Ishikawa (cell line): ENCODE data around the gene ADGRG1.

Experiments
- CEBPB ChIP-seq: IDR thresholded peaks from 2 replicates; pipeline ENCODE4 v1.6.1; 2012
- CREB1 ChIP-seq: IDR thresholded peaks from 2 replicates; pipeline ENCODE4 v1.6.1; 2012; ENCODE audit warnings: low read depth
- EGR1 ChIP-seq: IDR thresholded peaks from 2 replicates; pipeline ENCODE4 v1.6.1; 2012
- EP300 ChIP-seq: IDR thresholded peaks from 2 replicates; pipeline ENCODE4 v1.6.1; 2012; ENCODE audit warnings: borderline replicate concordance
- FOXM1 ChIP-seq: IDR thresholded peaks from 2 replicates; pipeline ENCODE4 v1.6.1; 2012; ENCODE audit warnings: low read depth, borderline replicate concordance
- MAX ChIP-seq: IDR thresholded peaks from 2 replicates; pipeline ENCODE4 v1.6.1; 2012
- NFIC ChIP-seq: IDR thresholded peaks from 2 replicates; pipeline ENCODE4 v1.6.1; 2012
- RAD21 ChIP-seq: IDR thresholded peaks from 2 replicates; pipeline ENCODE4 v1.6.1; 2012; ENCODE audit warnings: low read depth
- REST ChIP-seq: IDR thresholded peaks from 2 replicates; pipeline ENCODE4 v1.6.1; 2012; ENCODE audit warnings: low read depth, mild to moderate bottlenecking
- TAF1 ChIP-seq: IDR thresholded peaks from 2 replicates; pipeline ENCODE4 v1.6.1; 2012; ENCODE audit warnings: low read depth, mild to moderate bottlenecking
- TCF12 ChIP-seq: IDR thresholded peaks from 2 replicates; pipeline ENCODE4 v1.6.1; 2012; ENCODE audit warnings: low read depth
- TEAD4 ChIP-seq: IDR thresholded peaks from 2 replicates; pipeline ENCODE4 v1.6.1; 2012
- YY1 ChIP-seq: IDR thresholded peaks from 2 replicates; pipeline ENCODE4 v1.6.1; 2012; ENCODE audit warnings: low read depth
- ZBTB7A ChIP-seq: IDR thresholded peaks from 2 replicates; pipeline ENCODE4 v1.6.1; 2012; ENCODE audit warnings: low read depth
- TF ChIP-seq, protein P1 (sequence below): IDR thresholded peaks from 2 replicates; pipeline ENCODE4 v1.6.1; 2012

The ADGRG1 gene

DNA sequence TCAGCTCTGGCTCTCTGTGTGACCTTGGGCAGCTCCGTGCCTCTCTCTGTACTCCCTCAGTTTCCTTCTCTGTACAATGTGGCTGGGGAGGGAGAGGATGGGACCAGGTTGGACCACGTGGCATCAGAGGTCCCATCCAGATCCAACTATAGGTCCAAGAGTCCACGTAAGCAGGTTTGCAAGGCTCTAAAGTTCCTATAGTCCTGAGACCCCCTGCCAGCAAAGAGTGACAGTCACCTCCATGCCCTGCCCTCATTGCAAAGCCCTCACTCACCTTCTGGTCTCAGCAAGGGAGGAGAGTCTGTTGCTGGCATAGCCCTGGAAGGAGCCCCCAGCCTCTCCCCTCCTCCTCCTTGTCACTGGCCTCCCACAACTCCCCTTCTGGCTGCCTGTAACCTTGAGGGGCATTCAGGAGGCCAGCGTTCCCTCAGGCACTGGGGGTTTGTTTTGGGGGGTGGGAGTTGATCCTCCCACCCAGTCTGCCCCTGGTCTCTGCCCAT, 60.1 kb downstream of the ADGRG1 start:
- TF ChIP-seq TCF12 = no peak

DNA sequence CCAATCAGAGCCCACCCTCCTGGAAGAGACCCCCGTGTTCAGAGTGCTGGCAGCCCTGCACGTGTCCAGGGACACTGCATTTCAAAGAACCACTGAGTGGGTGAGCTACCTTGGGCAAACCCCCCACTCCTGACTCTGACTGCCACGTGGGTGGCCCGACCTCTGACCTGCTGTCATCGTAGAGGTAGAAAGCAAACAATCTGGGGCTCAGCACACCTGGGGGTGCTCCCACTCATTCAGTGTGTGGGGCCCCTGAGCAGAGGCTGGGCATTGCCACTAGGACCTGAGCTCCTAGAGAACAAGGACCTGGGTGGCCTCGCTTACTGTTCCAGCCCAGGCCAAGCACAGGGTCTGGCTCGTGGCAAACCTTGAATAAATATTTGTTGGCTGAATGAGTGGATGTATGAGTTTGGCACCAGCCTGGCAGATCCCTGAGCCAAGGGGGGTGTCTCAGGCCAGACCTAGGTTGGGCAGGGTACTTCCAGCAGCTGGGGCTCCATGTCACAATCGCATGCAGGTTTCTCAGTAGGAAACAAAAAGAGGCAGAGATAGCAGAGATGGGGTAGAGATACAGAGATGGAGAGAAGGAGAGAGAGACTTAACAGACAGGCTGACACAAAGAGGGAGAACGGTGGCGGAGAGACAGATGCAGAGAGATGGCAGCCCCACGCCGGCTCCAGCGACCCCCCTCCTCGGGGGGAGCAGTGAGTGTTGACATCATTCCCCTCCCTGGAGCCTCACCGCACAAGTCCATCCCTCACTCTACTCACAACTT, 60.7 kb downstream of the ADGRG1 start:
- TF ChIP-seq RAD21 (no peak), TEAD4 (no peak), CEBPB (no peak), ZBTB7A (no peak), EGR1 (no peak), MAX (no peak), REST (no peak), TAF1 (no peak)

DNA sequence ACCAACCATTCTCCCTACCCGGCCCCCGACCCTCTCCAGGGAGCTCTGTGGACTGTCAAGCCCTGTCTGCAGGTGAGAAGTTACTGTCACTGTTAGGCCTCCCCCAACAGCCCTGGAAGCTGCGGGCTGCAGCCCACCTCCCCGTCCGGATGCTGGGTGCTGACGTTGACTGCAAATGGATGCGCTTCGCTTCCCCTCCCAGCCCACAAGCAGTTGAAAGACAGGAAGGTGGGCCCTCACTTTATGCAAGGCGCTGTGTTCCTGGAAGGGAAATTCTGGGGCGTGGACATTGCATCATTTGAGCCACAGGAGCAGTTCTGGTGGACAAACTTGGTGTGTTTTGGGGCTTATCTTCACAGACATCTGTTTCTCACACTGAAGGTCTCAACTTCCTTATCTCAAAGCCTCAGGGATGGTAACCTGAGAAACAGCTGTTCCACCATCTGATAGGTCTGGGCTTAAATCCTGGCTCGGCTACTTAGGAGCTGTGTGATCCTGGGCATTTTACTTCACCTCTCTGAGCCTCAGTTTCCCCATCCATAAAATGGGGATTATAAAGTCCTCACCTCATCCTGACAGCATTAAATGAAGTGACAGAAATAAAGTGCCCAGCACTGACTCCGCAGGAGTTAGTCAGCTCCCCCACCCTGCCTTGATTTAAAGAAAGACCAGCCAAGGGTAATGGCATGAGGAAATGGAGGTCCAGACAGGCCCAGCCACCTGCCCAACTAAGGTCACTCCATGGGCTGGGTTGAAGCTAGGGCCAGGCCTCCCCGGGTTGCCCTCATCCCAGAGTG, 61.5 kb downstream of the ADGRG1 start:
- TF ChIP-seq NFIC = no peak
- no peak for TF ChIP-seq EGR1
- TF ChIP-seq TEAD4 = no peak
- TF ChIP-seq YY1 = no peak
- no peak for TF ChIP-seq TAF1
- TF ChIP-seq, protein P1, sequence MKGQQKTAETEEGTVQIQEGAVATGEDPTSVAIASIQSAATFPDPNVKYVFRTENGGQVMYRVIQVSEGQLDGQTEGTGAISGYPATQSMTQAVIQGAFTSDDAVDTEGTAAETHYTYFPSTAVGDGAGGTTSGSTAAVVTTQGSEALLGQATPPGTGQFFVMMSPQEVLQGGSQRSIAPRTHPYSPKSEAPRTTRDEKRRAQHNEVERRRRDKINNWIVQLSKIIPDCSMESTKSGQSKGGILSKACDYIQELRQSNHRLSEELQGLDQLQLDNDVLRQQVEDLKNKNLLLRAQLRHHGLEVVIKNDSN = no peak
- TF ChIP-seq EP300 = no peak
- TF ChIP-seq RAD21 = no peak
- no peak for TF ChIP-seq CEBPB
- TF ChIP-seq REST = no peak
- no peak for TF ChIP-seq CREB1
- no peak for TF ChIP-seq ZBTB7A
- no peak for TF ChIP-seq MAX
- no peak for TF ChIP-seq TCF12
- TF ChIP-seq FOXM1 = no peak

DNA sequence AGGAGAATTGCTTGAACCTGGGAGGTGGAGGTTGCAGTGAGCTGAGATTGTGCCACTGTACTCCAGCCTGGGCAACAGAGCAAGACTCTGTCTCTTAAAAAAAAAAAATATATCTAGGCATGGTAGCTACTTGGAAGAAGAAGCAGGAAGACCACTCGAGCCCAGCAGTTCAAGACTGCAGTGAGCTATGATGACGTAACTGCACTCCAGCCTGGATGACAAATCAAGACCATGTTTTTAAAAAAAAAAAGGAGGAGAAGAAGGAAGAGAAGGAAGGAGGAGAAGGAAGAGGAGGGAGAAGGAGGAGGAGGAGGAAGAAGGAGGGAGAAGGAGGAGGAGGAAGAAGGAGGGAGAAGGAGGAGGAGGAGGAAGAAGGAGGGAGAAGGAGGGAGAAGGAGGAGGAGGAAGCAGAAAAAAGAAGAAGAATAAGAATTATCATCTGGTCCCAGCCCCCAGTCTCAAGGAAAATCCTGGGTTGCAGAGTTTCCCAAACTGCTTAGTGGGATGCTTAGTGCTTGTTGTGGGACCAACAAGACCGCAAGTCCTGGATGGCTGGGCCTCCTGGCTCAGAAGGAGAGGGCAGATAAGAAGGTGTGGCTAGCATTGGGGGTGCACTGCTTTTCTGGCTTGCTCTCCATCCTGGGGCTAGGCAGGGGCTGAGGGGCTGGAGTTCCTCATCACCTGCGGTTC, 62.5 kb downstream of the ADGRG1 start:
- TF ChIP-seq TEAD4 = no peak
- no peak for TF ChIP-seq YY1
- no peak for TF ChIP-seq EP300
- TF ChIP-seq FOXM1 = no peak
- TF ChIP-seq, protein P1 = no peak
- no peak for TF ChIP-seq ZBTB7A
- no peak for TF ChIP-seq CEBPB
- no peak for TF ChIP-seq REST
- no peak for TF ChIP-seq TCF12
- no peak for TF ChIP-seq TAF1
- TF ChIP-seq CREB1 = no peak
- TF ChIP-seq MAX = no peak
- TF ChIP-seq NFIC = no peak
- no peak for TF ChIP-seq EGR1
